Measurements from ENCODE around the gene VPS37D.

GRCh38 chr7:73678862-73679261 lies 11.2 kb downstream of the VPS37D start:
- TF ChIP-seq YY1 (IDR thresholded peaks at IDR 0.05; ENCODE audit: insufficient read depth, insufficient read length) (no peak), ZNF274 (IDR thresholded peaks at IDR 0.05; ENCODE audit: low read depth, low read length) (no peak), SUZ12 (IDR thresholded peaks at IDR 0.05; ENCODE audit: extremely low read depth, insufficient read depth, insufficient read length) (no peak)

Data from NT2/D1 (cell line).